NCI-H187 treated with DMSO at 0.1 percent for 48 hours (cell line): ENCODE results near the gene C4orf50.
A peak's percentile ranks its signal among the peaks of the same experiment; 100 is the strongest.

Experiments
- DNase-seq: peaks from one replicate; lab custom pipeline; 2025; lab: John Stamatoyannopoulos, UW

The C4orf50 gene

GRCh38 chr4:6043843-6044242 lies 25.6 kb upstream of the C4orf50 start:
- no peak for DNase-seq

GRCh38 chr4:6043188-6043587 lies 25.0 kb upstream of the C4orf50 start:
- no peak for DNase-seq

- no peak for DNase-seq
Observed at GRCh38 chr4:6042293-6043063, 24.2 kb upstream of the C4orf50 start.

- no peak for DNase-seq
Observed at GRCh38 chr4:6041800-6042199, 23.6 kb upstream of the C4orf50 start.

GRCh38 chr4:6038711-6039110 lies 20.5 kb upstream of the C4orf50 start:
- DNase-seq = no peak

GRCh38 chr4:6035786-6036185 lies 17.6 kb upstream of the C4orf50 start:
- no peak for DNase-seq

- DNase-seq = no peak
Observed at GRCh38 chr4:6033381-6033780, 15.2 kb upstream of the C4orf50 start.

- peak; percentile 71 for DNase-seq
Observed at GRCh38 chr4:6032249-6033244, 14.3 kb upstream of the C4orf50 start.

GRCh38 chr4:6031846-6032245 lies 13.6 kb upstream of the C4orf50 start:
- no peak for DNase-seq

- DNase-seq = no peak
Observed at GRCh38 chr4:6030679-6031078, 12.4 kb upstream of the C4orf50 start.

GRCh38 chr4:6029254-6029653 lies 11.0 kb upstream of the C4orf50 start:
- no peak for DNase-seq

- DNase-seq = no peak
Observed at GRCh38 chr4:6028168-6028567, 9.9 kb upstream of the C4orf50 start.

- no peak for DNase-seq
Observed at GRCh38 chr4:6027392-6027791, 9.2 kb upstream of the C4orf50 start.

- DNase-seq = no peak
Observed at GRCh38 chr4:6024313-6024960, 6.2 kb upstream of the C4orf50 start.

GRCh38 chr4:6023731-6024130 lies 5.5 kb upstream of the C4orf50 start:
- no peak for DNase-seq

- no peak for DNase-seq
Observed at GRCh38 chr4:6022607-6023288, 4.5 kb upstream of the C4orf50 start.

GRCh38 chr4:6021831-6022606 lies 3.8 kb upstream of the C4orf50 start:
- no peak for DNase-seq

GRCh38 chr4:6020613-6021012 lies 2.4 kb upstream of the C4orf50 start:
- no peak for DNase-seq

- no peak for DNase-seq
Observed at GRCh38 chr4:6019316-6020263, 1.4 kb upstream of the C4orf50 start.

- no peak for DNase-seq
Observed at GRCh38 chr4:6017800-6018199, 431 bp downstream of the C4orf50 start.
